ENCODE measurements around the gene GIMAP2.

GIMAP2 gene

GRCh38 chr7:150717814-150718420 is 32.4 kb downstream of the GIMAP2 start:
- no peaks in the 10 kb centered on the region for H3K9me3 ChIP-seq (ENCODE audit: severe bottlenecking)
- no peaks in the 10 kb centered on the region for H3K36me3 ChIP-seq (ENCODE audit: low read depth)
- no peaks in the 10 kb centered on the region for H3K27me3 ChIP-seq (ENCODE audit: insufficient read depth, poor library complexity, severe bottlenecking)
- no peak overlapping the region for H3K27ac ChIP-seq (ENCODE audit: poor library complexity, severe bottlenecking)
- H3K4me1 ChIP-seq (ENCODE audit: insufficient read depth, poor library complexity, severe bottlenecking) = no peaks in the 10 kb centered on the region
- no peak for DNase-seq (ENCODE audit: low spot score)
- TF ChIP-seq CTCF (IDR thresholded peaks at IDR 0.05; ENCODE audit: poor library complexity, severe bottlenecking) = no peak
- H3K4me3 ChIP-seq (ENCODE audit: severe bottlenecking) = no peak overlapping the region
- ATAC-seq (ENCODE audit: low read depth) = no peak

- ATAC-seq (ENCODE audit: low read depth) (no peak), DNase-seq (ENCODE audit: low spot score) (no peak)
- no peaks in the 10 kb centered on the region for H3K36me3 ChIP-seq (ENCODE audit: low read depth)
- H3K4me3 ChIP-seq (ENCODE audit: severe bottlenecking) = no peak overlapping the region
- no peaks in the 10 kb centered on the region for H3K9me3 ChIP-seq (ENCODE audit: severe bottlenecking)
- no peaks in the 10 kb centered on the region for H3K4me1 ChIP-seq (ENCODE audit: insufficient read depth, poor library complexity, severe bottlenecking)
- H3K27me3 ChIP-seq (ENCODE audit: insufficient read depth, poor library complexity, severe bottlenecking) = no peaks in the 10 kb centered on the region
- no peak overlapping the region for H3K27ac ChIP-seq (ENCODE audit: poor library complexity, severe bottlenecking)
- TF ChIP-seq CTCF (IDR thresholded peaks at IDR 0.05; ENCODE audit: poor library complexity, severe bottlenecking) = no peak
Observed at GRCh38 chr7:150719436-150719835, 33.9 kb downstream of the GIMAP2 start.

- Histone ChIP-seq H3K9me3 (ENCODE audit: severe bottlenecking) (no peaks in the 10 kb centered on the region), H3K4me3 (ENCODE audit: severe bottlenecking) (no peak overlapping the region), H3K27ac (ENCODE audit: poor library complexity, severe bottlenecking) (no peak overlapping the region), H3K27me3 (ENCODE audit: insufficient read depth, poor library complexity, severe bottlenecking) (no peaks in the 10 kb centered on the region), H3K36me3 (ENCODE audit: low read depth) (no peaks in the 10 kb centered on the region), H3K4me1 (ENCODE audit: insufficient read depth, poor library complexity, severe bottlenecking) (no peaks in the 10 kb centered on the region)
- DNase-seq (ENCODE audit: low spot score) (no peak), ATAC-seq (ENCODE audit: low read depth) (no peak)
- no peak for TF ChIP-seq CTCF (IDR thresholded peaks at IDR 0.05; ENCODE audit: poor library complexity, severe bottlenecking)
Observed at GRCh38 chr7:150719960-150720891, 34.7 kb downstream of the GIMAP2 start.

GRCh38 chr7:150721970-150722373 is 36.5 kb downstream of the GIMAP2 start:
- H3K9me3 ChIP-seq (ENCODE audit: severe bottlenecking) = no peaks in the 10 kb centered on the region
- TF ChIP-seq CTCF (IDR thresholded peaks at IDR 0.05; ENCODE audit: poor library complexity, severe bottlenecking) = no peak
- no peaks in the 10 kb centered on the region for H3K27me3 ChIP-seq (ENCODE audit: insufficient read depth, poor library complexity, severe bottlenecking)
- H3K36me3 ChIP-seq (ENCODE audit: low read depth) = no peaks in the 10 kb centered on the region
- no peak overlapping the region for H3K4me3 ChIP-seq (ENCODE audit: severe bottlenecking)
- ATAC-seq (ENCODE audit: low read depth) (no peak), DNase-seq (ENCODE audit: low spot score) (no peak)
- H3K27ac ChIP-seq (ENCODE audit: poor library complexity, severe bottlenecking) = no peak overlapping the region
- no peaks in the 10 kb centered on the region for H3K4me1 ChIP-seq (ENCODE audit: insufficient read depth, poor library complexity, severe bottlenecking)

All from RWPE2 (cell line).